GM21786 (cell line): Measurements from ENCODE around the gene PRICKLE2.

Experiments used
- ATAC-seq: cut with Tn5 transposase; IDR thresholded peaks from one replicate; pipeline ENCODE4 v1.9.1; 2021; ENCODE audit not compliant: unreplicated experiment

The PRICKLE2 gene

DNA sequence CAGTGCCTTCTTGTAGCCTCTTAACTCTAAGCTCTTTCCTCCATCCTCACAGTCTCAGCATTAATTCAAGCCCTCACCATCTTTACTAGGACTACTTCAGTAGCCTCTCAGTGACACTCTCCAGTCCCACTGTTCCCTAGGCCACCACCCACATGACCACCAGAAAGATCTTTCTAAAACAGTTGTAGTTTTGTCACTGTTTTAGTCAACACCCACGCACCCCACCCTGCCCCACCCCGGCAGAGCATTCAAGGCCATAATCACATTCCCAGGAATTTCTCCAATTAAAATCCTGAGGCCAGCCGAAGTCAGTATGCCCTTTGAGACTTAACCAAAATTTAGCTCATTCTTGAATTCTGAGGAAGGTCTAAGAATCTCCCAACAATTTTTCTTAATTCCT is 170.8 kb downstream of the PRICKLE2 start:
- no peak for ATAC-seq

DNA sequence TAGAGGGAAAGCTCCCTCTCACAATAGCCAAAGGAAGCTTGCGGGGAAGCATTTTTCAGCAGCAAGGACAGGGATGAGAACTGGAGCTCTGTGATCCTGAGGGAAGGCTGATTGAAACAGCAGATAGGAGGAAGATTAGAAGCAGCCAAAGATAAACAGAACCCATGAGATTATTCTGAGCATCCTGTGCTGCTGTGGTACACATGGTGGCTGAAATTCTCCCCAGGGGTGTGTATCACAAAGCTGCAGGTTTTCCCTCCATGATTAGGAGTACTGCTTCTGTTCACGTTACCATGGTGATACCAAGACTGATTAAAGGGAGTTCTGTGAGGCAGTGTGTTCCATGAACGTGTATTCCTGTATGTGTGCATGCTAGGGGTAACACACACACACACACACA is 171.7 kb downstream of the PRICKLE2 start:
- ATAC-seq, result no peak

DNA sequence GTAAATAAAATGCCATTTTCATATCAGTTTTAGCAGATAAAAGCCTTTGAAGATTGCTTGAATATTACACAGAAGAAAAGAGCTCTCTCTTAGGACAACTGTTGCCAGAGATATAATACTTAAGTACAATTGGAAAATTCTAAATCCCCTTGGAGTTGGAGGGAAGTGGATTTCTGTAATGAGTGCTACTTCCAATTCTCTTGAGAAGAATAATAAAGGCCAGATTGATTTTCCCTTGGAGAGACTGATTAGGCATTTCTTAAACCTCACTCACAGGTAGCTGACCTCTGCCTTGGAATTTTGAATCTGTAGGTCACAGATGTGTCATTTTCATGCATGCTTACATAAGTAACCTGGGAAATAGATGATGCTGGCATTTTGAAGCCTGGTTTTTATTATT is 172.1 kb downstream of the PRICKLE2 start:
- ATAC-seq, result no peak

DNA sequence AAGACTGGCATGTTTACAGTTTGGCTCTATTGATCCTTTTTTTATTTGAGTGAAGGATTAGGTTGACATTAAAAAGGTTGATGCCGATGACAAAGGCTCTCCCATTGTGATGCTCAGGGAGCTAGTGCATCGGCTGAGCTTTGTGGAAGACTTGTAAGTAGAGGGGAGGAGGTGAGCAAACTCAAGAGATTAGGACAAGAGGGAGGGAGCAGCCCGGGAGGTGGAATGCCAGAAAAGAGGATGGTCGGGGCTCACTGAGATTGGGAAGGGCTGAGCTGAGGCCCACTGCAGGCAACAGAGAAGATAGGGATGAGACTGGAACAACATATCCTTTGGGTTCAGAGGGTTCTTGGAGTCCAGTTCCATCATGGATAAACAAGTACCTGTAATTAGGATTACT is 175.4 kb downstream of the PRICKLE2 start:
- no peak for ATAC-seq

DNA sequence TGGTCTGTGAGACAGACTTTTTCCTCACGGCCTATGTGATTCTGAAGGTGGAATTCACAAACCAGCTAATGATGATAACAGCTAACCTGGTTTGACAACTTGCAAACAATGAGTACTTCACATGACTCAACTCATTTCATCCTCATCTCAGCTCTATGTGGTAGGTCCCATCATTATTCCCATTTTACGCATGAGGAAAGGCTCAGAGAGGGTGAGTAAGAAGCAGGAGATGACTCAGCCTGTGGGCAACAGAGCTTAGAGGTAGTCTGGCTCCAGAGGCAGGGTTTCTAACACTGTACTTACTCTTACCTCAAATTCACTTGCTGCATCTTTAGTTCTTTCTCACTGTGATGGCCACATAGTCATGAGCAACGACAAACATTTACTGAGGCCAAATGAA is 176.1 kb downstream of the PRICKLE2 start:
- no peak for ATAC-seq

DNA sequence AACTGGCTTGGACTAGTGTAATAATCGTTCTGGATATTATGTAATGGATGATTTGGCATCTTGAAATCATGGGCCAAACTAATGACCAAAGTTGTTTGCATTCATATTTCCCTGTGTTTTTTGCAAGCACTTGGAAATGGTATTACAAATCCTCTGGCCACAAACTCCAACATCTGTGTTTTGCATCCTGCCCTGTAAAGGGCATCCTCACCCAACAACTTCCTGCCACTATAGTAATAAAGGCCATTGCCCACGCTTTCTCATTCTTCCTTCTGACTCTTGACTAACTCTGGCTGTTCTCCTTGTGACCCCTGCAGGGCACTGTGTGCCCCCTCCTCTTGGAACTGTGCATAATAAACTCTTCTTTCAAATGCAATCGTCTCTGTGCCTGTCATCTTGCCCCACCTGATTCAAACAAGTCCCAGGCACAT is 176.6 kb downstream of the PRICKLE2 start:
- ATAC-seq, result no peak

DNA sequence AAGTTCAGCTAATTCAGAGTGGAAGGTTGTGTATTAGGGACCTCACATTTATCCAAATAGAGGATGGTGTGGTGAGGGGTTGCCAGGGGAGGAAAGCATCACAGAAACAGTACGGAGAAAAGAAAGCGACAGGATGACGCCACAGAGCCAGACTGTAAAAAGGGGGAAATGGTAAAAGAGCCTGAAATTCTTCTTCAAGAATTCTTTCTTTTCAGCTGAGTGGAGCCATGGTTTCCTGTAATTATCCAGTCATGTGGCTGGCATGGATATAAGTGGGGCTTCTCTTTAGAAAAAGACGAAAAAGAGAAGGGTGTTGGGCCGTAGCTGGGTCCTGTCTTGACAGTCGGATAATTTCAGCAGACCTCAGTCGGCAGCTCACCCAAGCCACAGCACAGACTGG is 177.5 kb downstream of the PRICKLE2 start:
- ATAC-seq, result no peak

DNA sequence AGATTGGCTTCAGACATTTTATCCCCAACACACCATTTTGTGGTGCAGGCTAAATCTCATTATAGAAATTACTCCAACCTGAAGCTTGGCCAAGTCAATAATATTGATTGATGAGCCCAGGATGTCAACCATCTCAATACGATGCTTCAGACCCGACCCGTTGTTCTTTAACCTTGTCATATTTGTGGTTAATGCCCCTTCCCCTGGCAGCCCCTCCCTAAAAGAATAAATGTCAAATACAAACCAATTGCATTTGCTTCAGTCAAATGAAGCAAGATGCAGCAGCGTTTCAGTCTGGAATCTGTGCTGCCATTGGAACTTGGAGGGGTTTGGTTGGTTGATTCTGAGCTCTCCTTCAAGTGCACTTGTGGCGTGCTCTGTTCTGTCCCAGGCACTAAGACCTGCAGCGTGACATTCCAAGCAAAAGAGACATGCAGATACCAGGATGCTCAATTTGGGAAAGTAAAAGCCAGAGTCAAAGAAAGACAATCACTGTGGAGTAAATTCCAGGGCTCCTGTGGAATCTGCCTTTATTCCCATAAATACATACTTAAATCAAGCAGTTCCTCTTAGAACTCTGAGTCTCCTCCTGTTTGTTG is 178.2 kb downstream of the PRICKLE2 start:
- no peak for ATAC-seq

DNA sequence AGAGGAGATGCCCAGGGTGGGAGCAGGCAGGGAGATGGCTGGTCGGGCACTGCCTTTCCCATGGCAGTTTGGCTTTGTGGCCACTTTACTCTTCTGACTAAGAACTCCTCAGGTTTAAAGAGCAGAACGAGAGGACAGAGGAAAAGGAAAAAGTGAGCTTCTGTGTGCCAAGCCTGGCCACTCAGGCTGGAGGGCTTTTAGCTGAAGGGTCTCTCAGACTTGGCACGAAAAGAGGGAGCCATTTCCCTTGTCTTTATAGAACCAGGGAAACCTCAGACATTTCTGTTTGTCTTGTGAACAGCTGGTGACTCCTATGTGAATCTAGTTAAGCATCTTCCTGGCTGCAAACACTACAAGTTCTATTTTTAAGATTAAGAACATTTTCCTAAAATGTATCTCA is 178.7 kb downstream of the PRICKLE2 start:
- ATAC-seq, result no peak

DNA sequence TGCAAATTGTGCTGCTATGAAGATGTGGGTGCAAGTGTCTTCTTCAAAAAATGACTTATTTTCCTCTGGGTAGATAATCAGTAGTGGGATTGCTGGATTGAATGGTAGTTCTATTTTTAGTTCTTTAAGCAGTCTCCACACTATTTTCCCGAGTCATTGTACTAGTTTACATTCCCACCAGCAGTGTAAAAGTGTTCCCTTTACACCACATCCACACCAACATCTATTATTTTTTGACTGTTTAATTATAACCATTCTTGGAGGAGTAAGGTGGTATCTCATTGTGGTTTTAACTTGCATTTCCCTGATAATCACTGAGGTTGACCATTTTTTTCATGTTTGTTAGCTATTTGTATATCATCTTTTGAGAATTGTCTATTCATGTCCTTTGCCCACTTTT is 182.3 kb downstream of the PRICKLE2 start:
- no peak for ATAC-seq
